ENCODE data around the gene CDK7. TPM values are rescaled to one million over a fixed set of nuclear protein-coding genes. Genes with fewer than 3 reads are reported as not detected.

Gene CDK7
- polyA plus RNA-seq, result 90.1 and 138 TPM in 2 replicates

DNA sequence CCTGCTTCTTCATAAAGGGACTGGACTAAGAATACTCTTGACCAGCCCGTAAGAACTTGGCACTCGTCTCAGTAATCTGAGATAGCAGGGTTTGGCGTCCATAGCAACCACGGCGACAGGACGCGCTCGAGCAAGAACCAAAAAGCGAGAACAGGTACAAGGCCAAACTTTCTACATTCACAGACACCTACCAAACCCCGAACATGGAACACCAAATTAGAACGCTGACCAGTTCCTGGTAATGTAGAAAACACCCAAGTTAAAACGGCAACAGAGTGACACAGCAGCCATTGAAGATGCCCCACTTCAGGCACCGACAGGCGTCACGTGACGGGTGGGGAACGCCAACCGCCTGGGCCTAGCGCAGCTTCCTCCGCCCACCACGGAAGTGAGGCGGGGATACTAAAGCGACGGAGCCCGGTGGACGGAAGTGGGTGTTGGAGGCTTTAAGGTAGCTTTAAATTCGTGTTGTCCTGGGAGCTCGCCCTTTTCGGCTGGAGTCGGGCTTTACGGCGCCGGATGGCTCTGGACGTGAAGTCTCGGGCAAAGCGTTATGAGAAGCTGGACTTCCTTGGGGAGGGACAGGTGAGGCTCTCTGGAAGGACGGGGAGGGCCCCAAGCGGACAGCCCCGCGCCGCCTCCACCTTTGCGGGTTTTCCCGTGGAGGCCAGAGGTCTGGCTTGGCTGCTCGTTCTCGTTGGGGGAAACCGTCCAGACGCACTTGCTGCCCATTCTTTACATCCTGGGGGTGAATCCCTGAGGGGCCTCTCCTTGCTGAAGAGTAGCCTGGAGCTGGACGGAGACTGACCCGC lies at the start of gene CDK7:
CDK7 (plus strand) TSS at position 430 of the 812 bp plus-strand sequence; CDS start at position 520, 90 bp downstream.

DNA sequence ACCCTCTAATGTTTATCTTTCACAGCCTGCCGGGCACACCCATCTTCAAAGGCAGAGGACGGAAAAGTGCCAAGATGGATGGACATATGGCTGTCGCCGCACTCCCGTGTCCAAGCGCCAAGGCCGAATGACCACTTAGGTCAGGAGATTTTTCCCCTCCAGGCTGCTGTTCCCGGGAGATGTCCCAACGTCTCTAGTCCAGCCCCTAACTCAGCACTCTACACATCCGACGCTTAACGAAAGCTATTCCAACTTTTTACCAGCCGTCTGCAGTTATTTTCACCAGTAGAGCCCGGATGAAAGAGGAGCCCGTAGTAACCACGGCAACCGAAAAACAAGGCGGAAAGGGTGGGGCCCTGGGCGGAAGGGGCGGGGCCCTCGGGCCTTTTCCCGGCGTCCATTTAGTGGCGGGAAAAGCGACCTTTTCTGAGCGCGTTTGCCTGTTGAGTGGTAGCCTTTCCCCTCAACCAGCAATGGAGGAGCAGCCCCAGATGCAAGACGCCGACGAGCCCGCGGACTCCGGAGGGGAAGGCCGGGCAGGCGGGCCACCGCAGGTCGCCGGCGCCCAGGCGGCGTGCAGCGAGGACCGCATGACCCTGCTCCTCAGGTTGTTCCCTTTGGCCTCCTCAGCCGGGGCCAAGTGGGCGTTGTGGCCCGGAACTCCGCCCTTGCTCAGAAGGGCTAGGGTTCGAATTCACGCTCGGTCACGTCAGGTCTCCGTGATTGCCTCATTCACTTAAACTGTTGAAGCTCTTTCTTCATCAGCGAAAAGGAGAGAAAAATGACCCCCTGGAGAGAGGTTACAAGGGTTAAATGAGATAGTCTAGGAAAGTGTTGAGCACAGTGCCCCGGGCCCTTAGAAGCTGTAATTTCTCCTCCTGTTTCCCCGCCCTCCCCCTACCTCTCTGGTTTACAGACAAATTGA lies 45.3 kb upstream of the CDK7 start, which contains the start of gene CENPH:
CENPH (plus strand) TSS at position 422 of the 925 bp plus-strand sequence; CDS start at position 474, 52 bp downstream.

Other genes starting within 250 kb of the CDK7 start
- gene SLC30A5, start 140.9 kb upstream of the CDK7 start, polyA plus RNA-seq, result 58.1 and 111 TPM in 2 replicates
- gene CCNB1, start 67.7 kb upstream of the CDK7 start, polyA plus RNA-seq, result 33.9 and 52.2 TPM in 2 replicates
- gene CENPH, start 45.3 kb upstream of the CDK7 start, polyA plus RNA-seq, result 0.24 and 2.6 TPM in 2 replicates
- 34.2 and 37.3 TPM in 2 replicates for gene CCDC125, start 97.9 kb downstream of the CDK7 start, polyA plus RNA-seq
- gene AK6, start 134.6 kb downstream of the CDK7 start, polyA plus RNA-seq, result 484 and 514 TPM in 2 replicates
- 486 and 506 TPM in 2 replicates for gene TAF9, start 134.6 kb downstream of the CDK7 start, polyA plus RNA-seq
- gene RAD17, start 134.9 kb downstream of the CDK7 start, polyA plus RNA-seq, result 17.5 and 23.2 TPM in 2 replicates
- 0.66 TPM in 1 of 2 replicates, not detected in the other for gene MARVELD2, start 180.2 kb downstream of the CDK7 start, polyA plus RNA-seq